SK-N-SH (cell line): Measurements from ENCODE around the gene KIF5B. TPM values are rescaled to one million over a fixed set of nuclear protein-coding genes. Genes with fewer than 3 reads are reported as not detected.

Source experiments
- CTCF ChIA-PET: fragments of 300-600, 350-600 bp; formaldehyde crosslinking; extraction: SDS; loops from one replicate; lab custom pipeline; 2021; lab: Yijun Ruan, JAX
- POLR2A ChIA-PET: fragments of 350-600 bp; sonication (Branson Sonifier 250); formaldehyde crosslinking; extraction: SDS; loops from one replicate; lab custom pipeline; 2020; ENCODE audit warnings: antibody characterized with exemption, inconsistent platforms; lab: Yijun Ruan, JAX
- DNase-seq: peaks from one replicate; pipeline ENCODE4 v3.0.0; 2012
- H2AFZ ChIP-seq: fragments of 200-600 bp; sonication (generic); 2 replicates; pipeline ENCODE4 v1.8.1; 2016; ENCODE audit warnings: antibody characterized with exemption, mild to moderate bottlenecking, low read depth
- H3F3A ChIP-seq: fragments of 200-600 bp; sonication (generic); replicated peaks from 2 replicates; pipeline ENCODE3; 2016; ENCODE audit warnings: antibody characterized with exemption, mild to moderate bottlenecking; ENCODE audit not compliant: insufficient read depth
- H3K27ac ChIP-seq, 2 experiments: fragments of 200-500 bp in 1 of 2; fragments of 200-600 bp in 1 of 2; sonication (Bioruptor generic) in 1 of 2; sonication (generic), shearing (Covaris generic) in 1 of 2; 2 replicates each; pipeline versions ENCODE4 v1.5.1 to v1.6.1; 2014 to 2016; ENCODE audit warnings: low read depth in 2 of 2, inconsistent platforms in 1 of 2, low read length in 1 of 2, mild to moderate bottlenecking in 1 of 2, mixed read lengths in 1 of 2
- H3K27me3 ChIP-seq: fragments of 200-600 bp; sonication (generic), shearing (Covaris generic); 2 replicates; pipeline ENCODE4 v1.6.1; 2016; ENCODE audit warnings: mixed run types; ENCODE audit not compliant: insufficient read depth
- H3K36me3 ChIP-seq, 2 experiments: fragments of 200-500 bp in 1 of 2; fragments of 200-600 bp in 1 of 2; sonication (Bioruptor generic) in 1 of 2; sonication (generic) in 1 of 2; replicated peaks in 1 of 2; 2 replicates each; pipeline versions ENCODE3 to v1.5.1; 2014 to 2016; ENCODE audit warnings: low read length in 1 of 2, mild to moderate bottlenecking in 1 of 2; ENCODE audit not compliant: insufficient read depth in 2 of 2, control insufficient read depth in 1 of 2
- H3K4me1 ChIP-seq, 2 experiments: fragments of 200-500 bp in 1 of 2; fragments of 200-600 bp in 1 of 2; sonication (Bioruptor generic) in 1 of 2; sonication (generic), shearing (Covaris generic) in 1 of 2; 2 replicates each; pipeline versions ENCODE4 v1.5.1 to v1.6.1; 2014 to 2016; ENCODE audit warnings: low read depth in 1 of 2, low read length in 1 of 2, mixed run types in 1 of 2; ENCODE audit not compliant: insufficient read depth in 2 of 2, control insufficient read depth in 1 of 2
- H3K4me2 ChIP-seq: fragments of 200-600 bp; sonication (generic), shearing (Covaris generic); 2 replicates; pipeline ENCODE4 v1.6.1; 2017; ENCODE audit warnings: mixed run types
- H3K4me3 ChIP-seq, 2 experiments: fragments of 200-500 bp in 1 of 2; fragments of 200-600 bp in 1 of 2; sonication (Bioruptor generic) in 1 of 2; sonication (generic), shearing (Covaris generic) in 1 of 2; 2 replicates each; pipeline versions ENCODE4 v1.5.1 to v1.8.1; 2014 to 2016; ENCODE audit warnings: low read depth in 2 of 2, inconsistent platforms in 1 of 2, low read length in 1 of 2, mild to moderate bottlenecking in 1 of 2, mixed read lengths in 1 of 2, moderate library complexity in 1 of 2
- H3K79me2 ChIP-seq: fragments of 200-600 bp; sonication (generic); 2 replicates; pipeline ENCODE4 v1.8.1; 2017; ENCODE audit warnings: mild to moderate bottlenecking; ENCODE audit not compliant: insufficient read depth
- H3K9ac ChIP-seq: fragments of 200-600 bp; sonication (generic); 2 replicates; pipeline ENCODE4 v1.6.1; 2017; ENCODE audit warnings: mixed run types
- H3K9me2 ChIP-seq: fragments of 200-600 bp; sonication (generic); 2 replicates; pipeline ENCODE4 v1.6.1; 2017; ENCODE audit warnings: mixed run types
- H3K9me3 ChIP-seq: fragments of 200-600 bp; sonication (generic); 2 replicates; pipeline ENCODE4 v1.6.1; 2017; ENCODE audit warnings: mixed run types, mild to moderate bottlenecking, moderate library complexity
- H4K20me1 ChIP-seq: fragments of 200-600 bp; sonication (generic); 2 replicates; pipeline ENCODE4 v1.6.1; 2017; ENCODE audit warnings: mild to moderate bottlenecking, mixed run types; ENCODE audit not compliant: insufficient read depth
- ELF1 ChIP-seq: IDR thresholded peaks from 2 replicates; pipeline ENCODE4 v1.4.0; 2012
- FOSL2 ChIP-seq: IDR thresholded peaks from 2 replicates; pipeline ENCODE4 v1.4.0; 2012; ENCODE audit warnings: low read depth, mild to moderate bottlenecking, moderate library complexity, borderline replicate concordance
- MXI1 ChIP-seq: IDR thresholded peaks from 2 replicates; pipeline ENCODE4 v1.6.1; 2012; ENCODE audit warnings: mild to moderate bottlenecking, low read depth, low read length, improper control_type of control experiment
- WGBS: methylation state at CpG from one replicate; pipeline ENCODE4 v1.1.6; 2017; ENCODE audit warnings: low lambda C conversion rate; 5-methylcytosine and 5-hydroxymethylcytosine counted together
- polyA plus RNA-seq, 3 experiments: library from polyadenylated mRNA; depleted of rRNA; stranded (reverse); fragments of >200 nt; gene quantifications; 2 replicates each; pipeline ENCODE4 v1.2.3, GENCODE V29; 2012
- TF ChIP-seq, protein P1 (sequence below): fragments of 150-350 bp; IDR thresholded peaks from 2 replicates; pipeline ENCODE4 v1.6.1; 2017; ENCODE audit warnings: antibody characterized with exemption, low read length, low read depth, borderline replicate concordance
- TF ChIP-seq, protein P2 (sequence below): IDR thresholded peaks from 2 replicates; pipeline ENCODE4 v1.4.0; 2012; ENCODE audit warnings: low read depth, borderline replicate concordance
- TF ChIP-seq, protein P3 (sequence below): fragments of 200-600 bp; sonication (generic); IDR thresholded peaks from 2 replicates; pipeline ENCODE4 v1.6.1; 2017; ENCODE audit warnings: antibody characterized with exemption, mild to moderate bottlenecking, moderate library complexity

The KIF5B gene
- polyA plus RNA-seq, 1 of the 3 experiments (the other 2 are of a cell fraction), result 15.7 TPM

DNA sequence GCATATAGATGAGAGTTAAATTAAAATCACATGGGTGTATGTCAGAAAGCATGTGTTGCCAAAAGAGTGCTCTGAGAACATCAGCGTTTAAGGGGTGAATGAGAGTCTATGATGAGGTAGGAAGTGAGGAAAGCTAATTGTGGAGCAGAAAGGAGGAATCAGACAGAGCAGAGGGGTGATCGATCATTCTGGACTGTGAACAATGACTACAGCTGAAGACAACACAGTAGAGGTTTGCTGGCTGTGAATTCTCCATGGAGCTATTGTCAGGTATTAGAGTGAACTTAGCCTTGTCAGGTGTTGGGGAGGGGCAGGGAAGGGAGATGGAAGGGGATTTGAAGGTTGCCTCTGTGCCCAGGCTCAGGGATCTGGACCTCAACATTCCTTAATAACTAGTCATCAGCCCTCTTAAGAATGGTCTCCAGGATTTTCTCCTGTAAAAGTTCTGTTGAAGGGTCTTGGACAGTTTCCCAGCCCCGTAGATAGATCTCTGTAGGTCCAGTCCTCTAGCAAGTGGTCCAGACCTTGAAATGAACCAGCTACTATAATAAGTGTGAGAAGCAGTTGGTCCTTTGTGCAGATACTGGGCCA, 57.1 kb downstream of the KIF5B start:
- WGBS, result 61% methylated on average over 3 of the region's 3 CpGs
- Histone ChIP-seq H2AFZ (no peak overlapping the region), H3K79me2 (no peaks in the 10 kb centered on the region; the same call in 1 of the 2 replicates), H3F3A (peaks cover 3% of the 10 kb centered on the region), H3K27me3 (no peaks in the 10 kb centered on the region), H3K4me3 (no peak overlapping the region), H3K36me3 (no peaks in the 10 kb centered on the region), H3K27ac (no peak overlapping the region)
- ChIA-PET CTCF (interaction anchor here (1.0 to 1.1 kb wide), 3 partner anchors 9 to 137 kb away, joined by 3 read pairs; no protein-coding TSS in a partner anchor), POLR2A (no interaction called here)
- no peak for DNase-seq
- TF ChIP-seq, protein P1, sequence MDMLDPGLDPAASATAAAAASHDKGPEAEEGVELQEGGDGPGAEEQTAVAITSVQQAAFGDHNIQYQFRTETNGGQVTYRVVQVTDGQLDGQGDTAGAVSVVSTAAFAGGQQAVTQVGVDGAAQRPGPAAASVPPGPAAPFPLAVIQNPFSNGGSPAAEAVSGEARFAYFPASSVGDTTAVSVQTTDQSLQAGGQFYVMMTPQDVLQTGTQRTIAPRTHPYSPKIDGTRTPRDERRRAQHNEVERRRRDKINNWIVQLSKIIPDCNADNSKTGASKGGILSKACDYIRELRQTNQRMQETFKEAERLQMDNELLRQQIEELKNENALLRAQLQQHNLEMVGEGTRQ, result no peak
- 0 out of 2 replicates have a peak, but pooled peaks have one; percentile 7 for TF ChIP-seq FOSL2
- TF ChIP-seq, protein P2, sequence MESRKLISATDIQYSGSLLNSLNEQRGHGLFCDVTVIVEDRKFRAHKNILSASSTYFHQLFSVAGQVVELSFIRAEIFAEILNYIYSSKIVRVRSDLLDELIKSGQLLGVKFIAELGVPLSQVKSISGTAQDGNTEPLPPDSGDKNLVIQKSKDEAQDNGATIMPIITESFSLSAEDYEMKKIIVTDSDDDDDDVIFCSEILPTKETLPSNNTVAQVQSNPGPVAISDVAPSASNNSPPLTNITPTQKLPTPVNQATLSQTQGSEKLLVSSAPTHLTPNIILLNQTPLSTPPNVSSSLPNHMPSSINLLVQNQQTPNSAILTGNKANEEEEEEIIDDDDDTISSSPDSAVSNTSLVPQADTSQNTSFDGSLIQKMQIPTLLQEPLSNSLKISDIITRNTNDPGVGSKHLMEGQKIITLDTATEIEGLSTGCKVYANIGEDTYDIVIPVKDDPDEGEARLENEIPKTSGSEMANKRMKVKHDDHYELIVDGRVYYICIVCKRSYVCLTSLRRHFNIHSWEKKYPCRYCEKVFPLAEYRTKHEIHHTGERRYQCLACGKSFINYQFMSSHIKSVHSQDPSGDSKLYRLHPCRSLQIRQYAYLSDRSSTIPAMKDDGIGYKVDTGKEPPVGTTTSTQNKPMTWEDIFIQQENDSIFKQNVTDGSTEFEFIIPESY, result no peak
- TF ChIP-seq ELF1, result no peak
- TF ChIP-seq MXI1, result no peak
- TF ChIP-seq, all 33 proteins: peak for 1
- H3K4me2 ChIP-seq, result no peak overlapping the region
- H3K9me2 ChIP-seq, result no peaks in the 10 kb centered on the region
- no peak overlapping the region for H3K9ac ChIP-seq
- H4K20me1 ChIP-seq, result no peaks in the 10 kb centered on the region
- no peaks in the 10 kb centered on the region for H3K9me3 ChIP-seq
- H3K4me1 ChIP-seq, result peaks cover 0 to 4% of the 10 kb centered on the region in 2 experiments; a peak in 1 of 4 replicates

DNA sequence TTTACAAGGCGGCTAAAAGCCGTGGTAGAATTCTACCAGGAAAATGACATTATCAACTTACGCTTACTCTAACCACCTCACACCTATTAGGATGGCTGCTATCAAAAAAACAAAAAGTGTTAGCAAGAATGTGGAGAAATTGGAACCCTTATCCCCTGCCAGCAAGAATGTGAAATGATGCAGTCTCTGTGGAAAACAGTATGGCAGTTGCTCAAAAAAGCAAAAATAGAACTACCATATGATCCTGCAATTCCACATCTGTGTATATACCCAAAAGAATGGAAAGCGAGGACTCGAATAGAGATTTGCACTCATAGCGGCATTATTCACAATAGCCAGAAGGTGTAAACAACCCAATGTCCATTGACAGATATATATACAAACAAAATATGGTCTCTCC, 61.3 kb downstream of the KIF5B start:
- TF ChIP-seq, protein P3, sequence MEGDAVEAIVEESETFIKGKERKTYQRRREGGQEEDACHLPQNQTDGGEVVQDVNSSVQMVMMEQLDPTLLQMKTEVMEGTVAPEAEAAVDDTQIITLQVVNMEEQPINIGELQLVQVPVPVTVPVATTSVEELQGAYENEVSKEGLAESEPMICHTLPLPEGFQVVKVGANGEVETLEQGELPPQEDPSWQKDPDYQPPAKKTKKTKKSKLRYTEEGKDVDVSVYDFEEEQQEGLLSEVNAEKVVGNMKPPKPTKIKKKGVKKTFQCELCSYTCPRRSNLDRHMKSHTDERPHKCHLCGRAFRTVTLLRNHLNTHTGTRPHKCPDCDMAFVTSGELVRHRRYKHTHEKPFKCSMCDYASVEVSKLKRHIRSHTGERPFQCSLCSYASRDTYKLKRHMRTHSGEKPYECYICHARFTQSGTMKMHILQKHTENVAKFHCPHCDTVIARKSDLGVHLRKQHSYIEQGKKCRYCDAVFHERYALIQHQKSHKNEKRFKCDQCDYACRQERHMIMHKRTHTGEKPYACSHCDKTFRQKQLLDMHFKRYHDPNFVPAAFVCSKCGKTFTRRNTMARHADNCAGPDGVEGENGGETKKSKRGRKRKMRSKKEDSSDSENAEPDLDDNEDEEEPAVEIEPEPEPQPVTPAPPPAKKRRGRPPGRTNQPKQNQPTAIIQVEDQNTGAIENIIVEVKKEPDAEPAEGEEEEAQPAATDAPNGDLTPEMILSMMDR, result no peak
- no peak overlapping the region for H3K4me2 ChIP-seq
- ChIA-PET POLR2A (no interaction called here), CTCF (interaction anchor here (0.8 kb wide), 1 partner anchor 14 kb away, joined by 3 read pairs; no protein-coding TSS in a partner anchor)
- no peaks in the 10 kb centered on the region for H3K27me3 ChIP-seq
- no peaks in the 10 kb centered on the region for H3K9me2 ChIP-seq
- H3K4me1 ChIP-seq, result no peaks in the 10 kb centered on the region
- no peaks in the 10 kb centered on the region for H3K79me2 ChIP-seq
- no peak for DNase-seq
- H3K4me3 ChIP-seq, result no peak overlapping the region
- H2AFZ ChIP-seq, result no peak overlapping the region
- H3K9ac ChIP-seq, result no peak overlapping the region
- no peaks in the 10 kb centered on the region for H3K9me3 ChIP-seq
- H3F3A ChIP-seq, result peaks cover 3% of the 10 kb centered on the region
- H3K36me3 ChIP-seq, result no peaks in the 10 kb centered on the region
- no peaks in the 10 kb centered on the region for H4K20me1 ChIP-seq
- WGBS, result 73% methylated on average over 6 of the region's 6 CpGs
- H3K27ac ChIP-seq, result no peak overlapping the region
